Limb (tissue), 2 donors: ENCODE measurements around the gene CYTH1.

Experiments
- DNase-seq, 2 donors: peaks; one replicate each; pipeline ENCODE4 v3.0.0-alpha.2; 2016; ENCODE audit errors: extremely low spot score in 2 of 2

The CYTH1 gene

GRCh38 chr17:78736526-78737079 lies 45.5 kb downstream of the CYTH1 start:
- peak in 1 of 2 donors; percentile 38 for DNase-seq

DNA sequence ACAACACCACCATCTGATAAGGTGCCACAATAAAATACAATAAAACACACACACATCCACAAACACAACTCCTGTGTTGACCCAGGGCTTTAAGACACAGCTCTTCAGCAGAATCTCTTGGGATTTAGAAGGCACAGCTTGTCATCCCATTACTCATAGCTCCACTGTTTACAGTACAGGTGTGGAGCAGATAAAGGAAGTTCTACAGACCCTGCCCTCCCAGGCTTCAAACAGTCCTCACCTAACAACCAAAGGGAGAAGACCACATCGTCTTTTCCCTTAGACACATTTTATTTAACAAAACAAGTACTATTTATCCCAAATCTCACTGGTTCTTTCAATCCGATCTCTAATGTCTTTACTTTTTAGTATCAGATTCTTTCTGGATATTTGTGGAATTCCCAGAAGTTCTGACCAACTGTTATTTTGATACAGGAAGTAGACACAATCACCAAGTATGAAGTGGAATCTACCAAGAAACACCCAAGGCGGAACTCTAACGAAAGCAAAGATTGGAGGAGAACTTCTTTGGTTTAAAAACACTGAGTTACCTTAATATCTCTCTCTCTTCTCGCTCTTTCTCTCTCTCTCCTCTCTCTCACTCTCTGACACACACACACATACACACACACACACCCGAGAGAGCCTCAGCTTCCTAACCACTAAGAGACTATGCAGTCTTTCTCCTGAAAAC lies 46.1 kb downstream of the CYTH1 start:
- DNase-seq: no peak

DNA sequence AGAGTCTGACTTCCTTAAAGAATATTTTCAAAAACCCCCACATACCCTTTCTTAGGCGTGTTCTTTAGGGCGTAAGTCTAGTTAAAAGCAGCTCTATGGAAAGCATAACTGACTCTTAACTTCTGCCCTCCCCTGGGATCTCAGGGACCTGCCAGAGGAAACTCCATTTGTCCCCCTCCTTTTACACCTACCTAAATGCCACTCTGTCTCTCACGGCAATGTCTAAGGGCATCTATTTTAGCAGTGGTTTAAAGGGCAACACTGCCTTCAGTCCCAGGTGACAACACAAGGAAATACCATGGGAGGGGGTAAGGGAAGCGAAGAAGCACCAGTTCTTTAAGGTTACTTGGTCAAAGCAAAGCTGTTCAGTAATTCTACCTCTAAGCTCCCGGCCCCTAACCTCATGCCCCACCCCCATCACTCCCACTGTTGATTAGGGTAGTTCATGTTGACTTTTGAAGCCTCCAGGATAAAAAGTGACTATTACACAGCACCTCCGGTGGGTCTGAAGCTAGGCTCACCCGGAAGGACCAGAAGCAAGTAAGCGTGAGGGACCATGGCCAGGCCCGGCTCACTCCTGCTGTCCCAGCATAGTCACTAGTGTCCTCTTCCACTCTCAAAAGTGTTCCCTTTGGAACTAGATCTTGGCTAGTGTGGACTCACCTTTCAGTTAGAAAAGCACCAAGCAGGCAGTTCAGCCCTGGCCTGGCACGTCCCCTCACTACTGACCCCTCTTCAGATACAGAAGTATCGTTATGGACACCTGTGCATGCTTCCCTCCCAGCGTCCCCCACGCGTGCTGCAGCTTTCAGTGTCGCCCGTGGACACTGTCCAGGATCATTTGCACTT lies 47.1 kb downstream of the CYTH1 start:
- no peak for DNase-seq

DNA sequence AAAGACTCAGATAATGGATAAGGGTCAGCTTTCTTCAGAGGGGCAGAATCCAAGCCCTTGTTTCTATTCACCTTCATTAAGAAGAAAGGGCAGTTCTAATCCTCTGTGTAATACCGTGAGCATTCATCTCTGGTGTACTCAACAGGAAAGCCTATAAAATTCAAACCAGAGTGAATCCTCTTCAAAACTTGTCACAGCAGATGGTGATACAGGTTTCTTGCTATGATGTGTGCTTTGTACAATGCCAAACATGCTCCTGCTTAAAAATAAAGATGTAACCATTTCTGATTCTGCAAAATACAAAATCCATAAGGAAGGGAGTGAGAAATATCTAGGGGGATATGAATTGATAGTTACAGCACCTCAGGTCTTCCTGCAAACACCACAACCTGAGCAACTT lies 49.7 kb downstream of the CYTH1 start:
- no peak for DNase-seq

DNA sequence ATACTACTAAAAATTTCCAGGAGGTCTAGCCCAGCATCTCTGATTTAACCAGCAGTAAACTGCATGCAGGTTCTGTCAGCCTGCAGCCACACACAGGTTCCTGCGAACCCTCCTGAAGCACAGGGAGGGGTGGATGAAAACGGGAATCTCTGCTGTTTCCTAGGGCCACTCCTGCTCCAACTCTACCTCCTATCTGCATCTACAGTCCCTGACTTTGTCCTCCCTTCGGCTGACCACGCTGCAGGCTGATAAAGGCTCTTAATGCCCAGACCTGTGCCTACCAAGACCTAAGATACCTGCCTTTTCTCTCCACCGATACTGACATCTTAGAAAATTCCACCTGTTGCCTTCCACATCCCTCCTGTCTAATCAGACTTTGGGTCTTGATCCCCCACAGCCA lies 50.2 kb downstream of the CYTH1 start:
- no peak for DNase-seq

DNA sequence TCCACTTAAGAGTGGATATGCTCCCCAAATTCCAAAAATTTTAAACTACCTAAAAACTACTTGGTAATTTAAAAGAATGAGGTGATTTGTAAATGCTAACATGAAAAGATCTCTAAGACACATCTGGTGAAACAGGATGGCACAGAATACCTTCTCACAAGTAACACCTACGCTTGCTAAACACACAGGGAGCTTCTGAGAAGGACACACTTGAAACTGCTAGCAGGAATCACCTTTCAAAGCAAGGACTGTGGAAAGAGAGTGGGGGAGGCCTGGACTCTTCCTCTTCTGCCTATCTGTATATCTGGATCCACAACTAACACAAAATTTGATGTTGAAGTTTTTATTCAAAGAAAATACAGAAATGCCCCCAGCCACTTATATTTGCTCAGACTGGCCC lies 52.4 kb downstream of the CYTH1 start:
- DNase-seq: no peak

GRCh38 chr17:78728495-78728894 lies 53.6 kb downstream of the CYTH1 start:
- DNase-seq: no peak

DNA sequence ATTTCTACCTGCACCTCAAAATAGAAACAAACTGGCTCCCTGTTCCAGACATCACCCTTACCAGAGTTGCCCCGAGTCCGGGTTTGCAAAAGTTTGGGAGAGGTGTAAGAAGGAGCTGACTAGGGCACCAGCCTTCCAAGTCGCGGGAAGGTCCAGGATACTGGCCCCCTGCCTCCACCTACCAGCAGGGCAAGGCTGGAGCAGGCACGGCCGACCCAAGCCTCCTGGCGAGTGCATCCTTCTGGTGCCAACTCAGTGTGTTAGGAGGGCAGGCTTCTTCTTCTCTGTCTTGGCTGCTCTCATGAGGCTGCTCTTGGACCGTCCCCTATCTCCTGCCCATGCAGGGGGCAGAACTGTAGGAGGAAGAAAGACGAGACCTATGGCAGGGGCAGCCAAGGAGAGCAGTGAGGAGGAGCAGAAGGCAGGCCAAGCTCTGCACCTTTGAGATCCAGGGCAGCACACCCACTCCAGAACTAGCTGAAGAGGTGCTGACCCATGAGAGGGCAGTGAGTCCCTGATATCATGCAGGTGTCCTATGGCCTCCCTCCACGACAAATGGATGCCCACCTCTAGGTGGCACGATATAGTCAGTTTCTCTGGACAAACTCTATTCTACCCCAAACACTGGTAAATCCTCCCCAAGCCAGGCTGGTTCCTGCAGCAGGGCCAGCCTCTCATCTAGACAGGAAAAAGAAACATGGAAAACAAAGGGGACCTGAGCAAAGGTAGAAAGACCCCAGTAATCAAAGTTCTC lies 54.4 kb downstream of the CYTH1 start:
- DNase-seq: no peak

GRCh38 chr17:78727057-78727456 lies 55.0 kb downstream of the CYTH1 start:
- no peak for DNase-seq

GRCh38 chr17:78726513-78726912 lies 55.6 kb downstream of the CYTH1 start:
- no peak for DNase-seq

DNA sequence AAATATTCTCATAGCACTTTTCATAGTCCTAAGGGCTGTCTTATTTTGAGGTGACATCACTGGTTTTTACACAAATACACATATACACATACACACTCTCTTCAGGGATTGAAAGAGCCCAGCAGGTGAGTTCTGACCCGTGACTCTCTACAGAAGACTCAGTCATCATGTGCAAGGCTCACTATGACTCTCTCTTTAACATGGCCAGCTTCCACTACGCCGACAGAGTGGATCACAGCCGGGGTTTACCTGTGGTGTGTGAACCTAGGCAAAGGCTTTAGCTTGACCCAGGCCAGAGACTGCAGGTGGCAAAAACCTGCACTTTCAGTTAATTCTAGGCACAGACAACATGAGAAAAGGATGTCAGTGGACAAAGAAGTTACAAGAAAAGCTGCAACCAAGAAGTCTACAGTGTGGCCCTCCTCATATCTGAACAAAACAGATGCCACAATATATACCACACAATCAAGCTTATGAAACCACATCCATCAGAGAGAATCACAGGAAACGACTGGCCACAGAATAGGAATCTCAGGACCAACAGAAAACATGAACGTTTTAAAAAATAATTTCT lies 56.5 kb downstream of the CYTH1 start:
- no peak for DNase-seq

- no peak for DNase-seq
Observed at GRCh38 chr17:78724999-78725398, 57.1 kb downstream of the CYTH1 start.

- no peak for DNase-seq
Observed at GRCh38 chr17:78724544-78724943, 57.5 kb downstream of the CYTH1 start.

GRCh38 chr17:78723957-78724356 lies 58.1 kb downstream of the CYTH1 start:
- DNase-seq: no peak

- DNase-seq: peak; percentile 83 to 95
Observed at GRCh38 chr17:78723001-78723796, 58.9 kb downstream of the CYTH1 start.

GRCh38 chr17:78722246-78722761 lies 59.8 kb downstream of the CYTH1 start:
- no peak for DNase-seq

DNA sequence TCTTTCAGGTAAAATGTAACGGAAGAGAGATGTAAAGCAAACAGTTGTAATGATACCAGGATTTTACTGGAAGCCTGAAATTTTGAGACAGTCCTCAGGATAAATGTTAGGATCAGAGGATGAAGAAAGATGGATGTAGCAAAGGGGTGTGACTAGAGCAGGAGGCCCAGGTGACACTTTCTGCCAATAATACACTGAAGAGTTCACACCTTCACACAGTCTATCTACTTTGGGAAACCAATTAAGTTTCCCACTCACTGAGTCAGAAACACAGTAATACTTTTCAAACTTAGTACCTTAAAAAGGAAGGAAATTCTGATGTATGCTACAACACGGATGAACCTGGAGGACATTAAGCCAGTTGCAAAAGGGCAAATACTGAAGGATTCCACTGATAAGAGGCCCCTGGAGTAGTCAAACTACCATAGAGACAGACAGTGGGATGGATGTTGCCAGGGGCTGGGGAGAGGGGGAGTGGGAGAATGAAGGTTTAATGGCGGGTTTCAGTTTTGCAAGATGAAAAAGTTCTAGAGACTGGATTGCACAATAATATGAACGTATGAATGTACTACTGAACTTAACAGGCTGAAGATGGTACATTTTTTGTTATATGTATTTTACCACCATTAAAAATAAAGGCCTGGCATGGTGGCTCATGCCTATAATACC lies 62.3 kb downstream of the CYTH1 start:
- DNase-seq: no peak

GRCh38 chr17:78718575-78719208 lies 63.4 kb downstream of the CYTH1 start:
- DNase-seq: no peak

DNA sequence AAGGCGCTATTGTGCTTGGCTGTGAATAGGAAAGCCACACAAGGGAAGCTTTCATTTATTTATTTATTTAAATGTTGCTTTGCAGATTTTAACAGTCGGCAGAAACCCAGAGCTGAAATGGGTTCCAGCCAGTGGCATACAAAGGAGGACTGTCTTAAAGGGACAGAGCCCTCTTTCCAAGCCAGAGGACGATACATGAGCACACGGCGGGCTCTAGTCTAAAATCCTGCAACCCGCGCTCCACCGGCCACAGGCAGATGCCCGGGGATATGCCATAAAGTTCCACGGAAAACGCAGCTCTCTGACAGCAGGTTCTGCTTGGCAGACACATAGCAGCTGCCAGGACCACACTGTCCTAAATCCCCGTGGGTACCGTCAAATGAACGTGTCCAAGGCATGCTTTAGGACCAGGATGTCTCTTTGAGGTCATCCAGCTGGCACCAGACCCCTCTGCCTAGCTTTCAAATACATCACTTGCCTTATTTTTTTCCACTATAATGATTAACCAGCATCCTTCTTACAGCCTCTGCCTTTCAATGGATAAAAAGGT lies 64.6 kb downstream of the CYTH1 start:
- DNase-seq: peak; percentile 38 to 58
